Stimulated activated CD4-positive, alpha-beta T cell treated with anti-CD3 and anti-CD28 coated beads, Interleukin-15, amount 100 ng/mL, for 1 hour (primary cell): ENCODE data around the gene HNF1A.
"Not testable (repeated sequence)": the region's sequence is repeated elsewhere in the genome, so short reads cannot be mapped to it uniquely, and the experiment has no call there.

Experiments used
- DNase-seq, 2 donors: peaks; one replicate each; pipeline ENCODE4 v3.0.0-alpha.2; 2020; ENCODE audit warnings: low read depth in 1 of 2, low spot score in 1 of 2

HNF1A gene

GRCh38 chr12:121043067-121043466 lies 64.7 kb downstream of the HNF1A start:
- DNase-seq, result no peak

DNA sequence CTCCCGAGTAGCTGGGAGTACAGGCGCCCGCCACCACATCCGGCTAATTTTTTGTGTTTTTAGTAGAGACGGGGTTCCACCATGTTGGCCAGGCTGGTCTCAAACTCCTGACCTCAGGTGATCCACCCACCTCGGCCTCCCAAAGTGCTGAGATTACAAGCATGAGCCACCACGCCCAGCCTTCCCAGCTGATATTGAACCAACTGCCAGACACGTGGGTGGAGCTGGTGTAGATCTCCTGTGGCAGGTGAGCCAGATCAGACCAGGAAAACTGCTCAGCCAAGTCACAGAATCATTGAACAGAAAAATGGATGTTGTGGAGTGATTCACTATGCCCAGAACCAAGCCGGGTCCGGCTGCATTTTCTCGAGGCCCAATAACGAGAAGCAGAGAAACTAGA lies 69.1 kb downstream of the HNF1A start:
- DNase-seq, result not testable (repeated sequence)

- DNase-seq, result no peak
These were observed 70.1 kb downstream of the HNF1A start for GRCh38 chr12:121048442-121048841.

DNA sequence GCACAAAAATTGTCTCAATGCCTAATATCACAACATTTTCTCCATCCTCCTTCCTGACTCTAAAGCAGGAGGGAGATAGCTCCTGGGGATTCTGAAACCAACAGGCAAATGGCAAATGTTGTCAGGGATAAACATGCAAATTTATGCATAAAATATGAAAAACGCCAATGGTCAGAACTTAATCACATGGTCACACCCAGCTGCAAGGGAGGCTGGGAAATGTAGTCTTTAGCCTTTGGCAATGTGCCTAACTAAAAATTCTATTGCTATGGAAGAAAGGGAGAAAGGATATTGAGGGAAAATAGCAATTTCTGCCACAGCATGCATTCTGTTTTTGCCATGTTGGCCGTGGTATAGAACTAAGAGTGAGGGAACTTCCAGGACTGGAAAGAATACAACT lies 72.4 kb downstream of the HNF1A start:
- DNase-seq, result no peak
